Pancreas (tissue), 10 donors: ENCODE results near the gene NDUFA7. TPM values are rescaled to one million over a fixed set of nuclear protein-coding genes. Genes with fewer than 3 reads are reported as not detected.
"Not testable (repeated sequence)": the region's sequence is repeated elsewhere in the genome, so short reads cannot be mapped to it uniquely, and the experiment has no call there.

Source experiments
- ATAC-seq, 4 donors: fragments of 200-7000 bp; cut with Tn5 transposase; one replicate each; pipeline versions ENCODE4 v1.8.0 to v1.9.1; 2020; ENCODE audit warnings: mild to moderate bottlenecking in 4 of 4, moderate library complexity in 4 of 4
- DNase-seq, 6 donors: peaks; one replicate each; pipeline ENCODE4 v3.0.0-alpha.2; 2020
- FAIRE-seq: peaks from 2 replicates; lab custom pipeline; 2012; peaks lifted over from hg19 to GRCh38; lab: Jason Lieb, UNC
- H3K27ac ChIP-seq, 4 donors: fragments of 200-600 bp; sonication (generic); 1 replicate in 3 of 4; 2 replicates in 1 of 4; pipeline versions ENCODE4 v1.5.0 to v1.8.0; 2020
- H3K27me3 ChIP-seq, 4 donors: fragments of 200-600 bp; one replicate each; pipeline ENCODE4 v1.8.0; 2021
- H3K36me3 ChIP-seq, 3 donors: fragments of 200-600 bp; sonication (generic) in 1 of 3; one replicate each; pipeline versions ENCODE4 v1.5.0 to v1.8.0; 2020 to 2021
- H3K4me1 ChIP-seq, 3 donors: fragments of 200-600 bp; one replicate each; pipeline ENCODE4 v1.8.0; 2021
- H3K4me3 ChIP-seq, 4 donors: fragments of 200-600 bp; sonication (generic) in 2 of 4; one replicate each; pipeline versions ENCODE4 v1.5.0 to v1.8.0; 2020 to 2021
- H3K9me3 ChIP-seq, 4 donors: fragments of 200-600 bp; one replicate each; pipeline ENCODE4 v1.8.0; 2021
- CTCF ChIP-seq, 4 donors: fragments of 200-600 bp; sonication (generic) in 3 of 4; IDR thresholded peaks; one replicate each; pipeline versions ENCODE4 v1.5.0 to v1.8.0; 2021; ENCODE audit warnings: antibody characterized with exemption in 4 of 4
- WGBS, 2 donors: extraction: QIAGEN DNeasy Blood & Tissue Kit; methylation state at CpG; one replicate each; pipeline ENCODE4 v1.1.7; 2013; 5-methylcytosine and 5-hydroxymethylcytosine counted together
- intact Hi-C, 3 donors: fragments of 100-400 bp; cut with DNase I; formaldehyde crosslinking; loops; one replicate each; pipeline versions ENCODE4 v1.11.1 to v1.14.2; 2022
- polyA plus RNA-seq, 2 donors: library from polyadenylated mRNA; stranded (reverse); fragments of 200-250 nt; gene quantifications; one replicate each; pipeline ENCODE4 v1.2.3, GENCODE V29; 2013
- total RNA-seq, 6 donors: library from RNA; stranded (reverse); fragmentation: NEBNext Ultra II Directional in 4 of 6; extraction: Animal tissue kit (Norgen Biotek cat#: 25700) in 4 of 6; gene quantifications; one replicate each; pipeline versions ENCODE4 v1.2.1 to v1.2.4, GENCODE V29; 2021 to 2023
- donor health status: healthy with polysubstance abuse.
- donor health status: DM: no; HTN: no; CAD: no; lungs with moderate emphysema.
- donor health status: DM: no; HTN: no; CAD: no.
- donor health status: control.
- donor health status: control.
- donor health status: Bipolar disorder and iron deficiency.
- donor health status: DM: yes; HTN: yes; CAD: no.
- donor health status: DM: no; HTN: no; CAD: no.
- donor health status: DM: no; HTN: no; CAD: no.
- donor health status: DM: yes; HTN: yes; CAD: no.

NDUFA7 gene
- total and polyA plus RNA-seq, 8 donors, result 7.7 to 81.2 (median 13.4) TPM

DNA sequence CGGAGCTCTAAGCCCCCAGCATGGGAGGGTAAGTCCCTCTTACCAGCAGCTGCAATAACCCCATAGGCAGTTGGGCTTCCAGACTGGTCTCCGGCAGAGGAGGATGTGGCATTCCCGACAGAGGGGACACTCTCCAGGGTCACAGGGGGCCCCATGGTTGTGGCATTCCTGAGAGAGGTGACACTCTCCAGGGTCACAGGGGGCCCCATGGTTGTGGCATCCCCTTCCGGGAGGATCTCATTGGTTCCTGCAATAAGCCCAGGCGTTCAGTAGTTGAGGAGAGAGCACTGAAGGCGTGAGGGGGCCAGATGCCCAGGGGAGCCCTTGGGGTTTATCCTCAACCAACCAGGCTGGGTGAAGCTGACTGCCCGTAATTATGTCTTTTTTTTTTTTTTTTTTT is 18.4 kb downstream of the NDUFA7 start:
- DNase-seq (peak in 2 of 6 donors; percentile 27 to 34), ATAC-seq (no peak), FAIRE-seq (no peak)
- H3K9me3 ChIP-seq, result no peaks in the 10 kb centered on the region
- intact Hi-C loops, result loop anchor here in 1 of 3 donors (5.0 kb wide), 1 partner anchor 45 kb away; no protein-coding TSS in a partner anchor
- H3K4me3 ChIP-seq, result no peak overlapping the region
- WGBS, 2 donors, result 84 to 88% methylated on average over 7 of the region's 7 CpGs
- H3K36me3 ChIP-seq, result no peaks in the 10 kb centered on the region
- no peaks in the 10 kb centered on the region for H3K4me1 ChIP-seq
- no peak overlapping the region for H3K27ac ChIP-seq
- no peak for TF ChIP-seq CTCF (IDR thresholded peaks at IDR 0.05)
- H3K27me3 ChIP-seq, result no peaks in the 10 kb centered on the region

GRCh38 chr19:8302357-8302691 is 18.9 kb downstream of the NDUFA7 start:
- ATAC-seq, result peak in 2 of 4 donors; percentile 33 to 35

DNA sequence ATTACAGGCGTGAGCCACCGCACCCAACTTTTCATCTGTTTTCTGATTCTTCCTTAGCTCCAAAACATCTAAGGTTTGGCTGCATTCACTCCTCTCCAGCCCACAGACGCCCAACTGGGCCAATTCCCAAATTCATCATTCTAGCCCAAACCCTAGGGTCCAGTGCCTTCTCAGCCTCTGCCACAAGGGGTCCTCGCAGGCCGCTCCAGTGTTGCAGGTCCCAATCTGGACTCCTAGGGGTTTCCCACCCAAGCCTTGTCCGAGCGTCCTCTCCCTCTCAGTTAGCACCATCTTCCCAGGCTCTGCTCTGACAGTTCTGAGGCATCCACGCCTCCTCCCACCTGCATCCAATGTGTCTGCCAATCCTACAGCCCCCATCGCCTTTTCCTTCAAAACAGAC is 29.8 kb downstream of the NDUFA7 start:
- DNase-seq, intact Hi-C loops, H3K36me3 ChIP-seq, H3K27me3 ChIP-seq, H3K9me3 ChIP-seq, FAIRE-seq, H3K27ac ChIP-seq, H3K4me3 ChIP-seq, H3K4me1 ChIP-seq: not testable (repeated sequence)
- peak in 3 of 4 donors; percentile 66 to 80 (median 74) for ATAC-seq
- WGBS, 2 donors, result no CpG with 5 or more reads among the region's 9 CpGs

More at GRCh38 chr19:8302357-8302691, 18.9 kb downstream of the NDUFA7 start:
- Histone ChIP-seq H3K9me3 (no peaks in the 10 kb centered on the region), H3K27me3 (no peaks in the 10 kb centered on the region), H3K4me3 (no peak overlapping the region), H3K4me1 (no peaks in the 10 kb centered on the region), H3K36me3 (no peaks in the 10 kb centered on the region), H3K27ac (no peak overlapping the region)
- intact Hi-C loops, result loop anchor here in 1 of 3 donors (5.0 kb wide), 1 partner anchor 45 kb away; no protein-coding TSS in a partner anchor
- peak in 4 of 6 donors; percentile 12 to 52 (median 18) for DNase-seq
- WGBS, 2 donors, result 74 to 84% methylated on average over 11 of the region's 11 CpGs
- FAIRE-seq, result no peak
- TF ChIP-seq CTCF (IDR thresholded peaks at IDR 0.05), result no peak

GRCh38 chr19:8276508-8276907 is 44.7 kb downstream of the NDUFA7 start:
- H3K4me1 ChIP-seq, intact Hi-C loops: not testable (repeated sequence)
- peak in 3 of 4 donors; percentile 70 to 79 (median 79) for ATAC-seq

GRCh38 chr19:8269724-8270123 is 51.5 kb downstream of the NDUFA7 start:
- no peak for ATAC-seq
- peak in 1 of 6 donors; percentile 0 for DNase-seq
- 83 to 84% methylated on average over 3 of the region's 3 CpGs for WGBS, 2 donors
- Histone ChIP-seq H3K27ac (no peak overlapping the region), H3K36me3 (no peaks in the 10 kb centered on the region), H3K9me3 (no peaks in the 10 kb centered on the region), H3K4me3 (no peak overlapping the region), H3K4me1 (no peaks in the 10 kb centered on the region), H3K27me3 (no peaks in the 10 kb centered on the region)
- FAIRE-seq, result no peak
- TF ChIP-seq CTCF (IDR thresholded peaks at IDR 0.05), result no peak
- intact Hi-C loops, result no loop called here

More at GRCh38 chr19:8276508-8276907, 44.7 kb downstream of the NDUFA7 start:
- H3K27me3 ChIP-seq, H3K27ac ChIP-seq, FAIRE-seq, DNase-seq, H3K4me3 ChIP-seq, H3K36me3 ChIP-seq, H3K9me3 ChIP-seq: not testable (repeated sequence)
- WGBS, 2 donors, result no CpG with 5 or more reads among the region's 9 CpGs

- H3K4me1 ChIP-seq, result no peaks in the 10 kb centered on the region
- no peak overlapping the region for H3K27ac ChIP-seq
- DNase-seq (no peak), ATAC-seq (no peak), FAIRE-seq (no peak)
- H3K9me3 ChIP-seq, result no peaks in the 10 kb centered on the region
- intact Hi-C loops, result no loop called here
- H3K36me3 ChIP-seq, result peaks cover 0 to 8% (median 0%) of the 10 kb centered on the region in 3 donors
- TF ChIP-seq CTCF (IDR thresholded peaks at IDR 0.05), result no peak
- 71 to 72% methylated on average over 3 of the region's 3 CpGs for WGBS, 2 donors
- no peak overlapping the region for H3K4me3 ChIP-seq
- H3K27me3 ChIP-seq, result no peaks in the 10 kb centered on the region
Observed at GRCh38 chr19:8265872-8266271, 55.3 kb downstream of the NDUFA7 start.

DNA sequence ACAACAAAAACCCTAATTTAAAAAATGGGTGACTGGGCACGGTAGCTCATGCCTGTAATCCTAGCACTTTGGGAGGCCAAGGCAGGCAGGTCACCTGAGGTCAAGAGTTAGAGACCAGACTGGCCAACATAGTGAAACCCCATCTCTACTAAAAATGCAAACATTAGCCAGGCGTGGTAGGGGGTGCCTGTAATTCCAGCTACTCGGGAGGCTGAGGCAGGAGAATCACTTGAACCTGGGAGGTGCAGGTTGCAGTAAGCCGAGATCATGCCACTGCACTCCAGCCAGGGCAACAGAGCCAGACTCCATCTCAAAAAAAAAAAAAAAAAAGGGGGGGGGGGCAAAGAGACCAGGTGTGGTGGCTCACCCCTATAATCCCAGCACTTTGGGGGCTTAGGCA is 56.9 kb downstream of the NDUFA7 start:
- DNase-seq, result peak in 2 of 6 donors; percentile 1 to 6
- H3K9me3 ChIP-seq, intact Hi-C loops, H3K4me1 ChIP-seq, H3K36me3 ChIP-seq, H3K4me3 ChIP-seq, ATAC-seq, H3K27me3 ChIP-seq, H3K27ac ChIP-seq, FAIRE-seq: not testable (repeated sequence)
- 94 to 97% methylated on average over 4 of the region's 4 CpGs for WGBS, 2 donors
